Measurements from ENCODE around the gene GMDS.

GMDS gene

DNA sequence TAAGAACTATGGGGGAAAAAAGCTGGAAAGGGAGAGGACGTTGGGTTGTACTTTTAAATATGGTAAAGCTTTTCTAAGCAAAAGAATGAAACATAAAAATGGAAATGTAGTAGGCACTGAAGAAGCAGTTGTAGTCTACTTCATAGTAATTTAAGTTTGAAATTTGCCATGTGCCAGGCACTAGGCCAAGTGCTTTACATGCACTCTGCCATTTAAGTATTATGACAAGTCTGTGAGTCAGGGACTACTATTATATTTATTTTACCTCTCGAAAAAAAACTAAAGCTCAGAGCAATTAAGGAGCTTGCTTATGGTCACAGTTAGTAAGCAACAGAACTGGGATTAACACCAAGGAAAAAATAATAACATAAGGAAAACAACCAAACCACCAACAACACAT lies 257.8 kb downstream of the GMDS start:
- no peak for DNase-seq (ENCODE audit: low read depth in 2 of 2)

DNA sequence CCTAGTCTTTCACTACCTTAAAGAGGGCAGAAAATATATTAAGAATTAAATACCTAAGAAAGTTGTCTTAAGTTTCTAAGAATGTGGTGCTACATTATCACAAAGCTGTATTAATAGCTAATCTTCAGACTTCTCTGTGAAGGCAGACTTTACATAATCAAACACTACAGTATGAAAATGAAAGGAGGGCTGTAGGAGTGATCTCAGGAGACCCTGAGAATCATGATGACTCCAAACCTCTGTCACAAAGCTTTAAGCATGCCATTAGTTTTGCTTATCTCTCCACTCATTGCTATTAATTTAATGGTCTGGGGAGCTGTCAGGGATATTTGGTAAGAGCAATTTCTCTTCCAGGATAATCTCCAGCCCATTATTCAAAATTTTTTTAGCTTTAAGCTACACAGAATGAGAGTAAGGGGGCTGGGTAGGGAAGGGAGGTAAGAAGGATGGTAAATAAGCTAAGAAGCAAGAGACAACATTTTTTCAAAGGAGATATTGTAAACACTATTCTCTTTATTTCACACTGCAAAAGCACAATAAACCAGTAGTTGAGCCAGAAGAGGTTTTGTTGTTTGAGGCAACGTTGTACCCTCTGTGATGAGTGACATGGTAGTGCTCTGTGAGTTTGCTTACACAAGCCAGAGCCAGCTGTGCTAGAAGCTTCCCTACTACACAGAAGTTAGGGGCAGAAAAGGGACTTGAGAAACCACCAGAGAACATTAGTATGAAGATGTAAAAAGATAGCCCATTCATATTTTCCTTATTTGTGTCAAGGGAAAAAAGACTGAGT lies 258.8 kb downstream of the GMDS start:
- DNase-seq (ENCODE audit: low read depth in 2 of 2) = no peak

DNA sequence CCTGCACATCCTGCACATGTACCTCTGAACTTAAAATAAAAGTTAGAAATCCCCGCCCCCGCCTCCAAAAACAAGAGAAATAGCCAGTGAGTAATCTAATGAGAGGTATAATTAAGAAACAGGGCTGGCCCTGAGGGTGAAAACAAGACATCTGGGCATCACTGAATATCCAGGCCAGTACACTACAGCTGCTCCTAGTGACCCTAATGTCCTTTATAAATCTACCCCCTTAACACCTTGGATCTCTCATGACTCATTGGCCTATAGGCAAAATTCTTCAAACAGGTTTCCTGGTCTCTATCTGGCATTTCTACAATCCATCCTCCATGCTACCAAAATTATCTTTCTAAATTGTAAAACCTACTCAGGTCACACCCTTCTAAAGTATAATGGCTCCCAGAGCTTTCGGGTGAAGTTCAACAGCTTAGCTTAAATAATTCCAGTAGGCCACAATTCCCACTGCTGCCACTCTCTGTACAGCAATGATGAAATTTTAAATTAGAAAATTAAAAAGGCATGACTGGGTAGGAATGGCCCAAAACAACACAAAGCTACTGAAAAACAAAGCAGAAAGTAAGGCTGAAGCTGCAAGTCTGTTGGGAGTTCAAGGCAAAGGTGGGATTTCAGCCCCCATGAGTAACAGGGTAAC lies 260.9 kb downstream of the GMDS start:
- DNase-seq (ENCODE audit: low read depth in 2 of 2) = no peak

DNA sequence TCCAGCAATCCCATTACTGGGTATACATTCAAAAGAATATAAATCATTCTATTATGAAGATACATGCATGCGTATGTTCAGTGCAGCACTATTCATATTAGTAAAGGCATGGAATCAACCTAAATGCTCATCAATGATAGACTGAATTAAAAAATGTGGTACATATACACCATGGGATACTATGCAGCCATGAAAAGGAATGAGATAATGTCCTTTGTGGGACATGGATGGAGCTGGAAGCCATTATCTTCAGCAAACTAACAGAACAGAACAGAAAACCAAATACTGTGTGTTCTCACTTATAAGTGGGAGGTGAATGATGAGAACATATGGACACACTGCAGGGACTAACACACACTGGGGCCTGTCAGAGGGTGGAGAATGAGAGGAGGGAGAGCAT lies 261.6 kb downstream of the GMDS start:
- DNase-seq (ENCODE audit: low read depth in 2 of 2) = no peak

DNA sequence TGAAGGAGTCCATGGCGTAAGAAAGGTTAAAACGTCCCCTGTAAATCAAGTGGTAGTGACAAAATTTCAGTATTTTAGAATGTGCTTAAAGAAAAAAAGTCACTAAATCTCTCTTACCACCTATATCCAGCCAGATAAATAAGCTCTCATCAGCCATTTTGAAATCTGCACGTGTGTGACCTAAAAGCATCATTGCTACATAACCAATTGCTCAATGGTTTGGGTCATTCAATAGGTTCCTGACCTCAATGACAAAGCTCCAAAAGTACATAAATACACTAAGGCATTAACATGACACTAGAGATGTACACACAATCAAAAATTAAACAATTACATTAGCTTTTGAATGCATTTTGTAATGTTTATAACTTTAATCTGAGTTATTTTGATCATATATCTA lies 272.4 kb downstream of the GMDS start:
- DNase-seq (ENCODE audit: low read depth in 2 of 2) = no peak

DNA sequence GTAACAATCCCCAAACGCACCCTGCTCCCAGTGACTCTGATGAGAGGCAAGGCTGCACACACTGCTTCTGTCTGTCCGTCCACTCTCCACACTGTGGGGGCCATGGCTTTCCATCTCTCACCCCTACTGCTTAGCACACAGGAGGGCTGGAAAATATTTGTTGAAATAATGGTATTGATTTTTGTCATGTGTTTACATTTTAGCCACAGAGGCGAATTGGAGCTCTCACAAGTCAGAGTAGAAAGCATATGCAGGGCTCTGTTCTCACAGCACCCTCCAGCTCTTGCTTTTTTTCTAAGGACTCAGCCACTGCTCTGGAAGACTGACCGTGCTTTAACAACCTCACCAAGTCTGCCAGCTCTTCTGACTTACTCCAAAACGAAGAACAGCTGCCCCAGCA lies 273.8 kb downstream of the GMDS start:
- DNase-seq (ENCODE audit: low read depth in 2 of 2) = no peak

DNA sequence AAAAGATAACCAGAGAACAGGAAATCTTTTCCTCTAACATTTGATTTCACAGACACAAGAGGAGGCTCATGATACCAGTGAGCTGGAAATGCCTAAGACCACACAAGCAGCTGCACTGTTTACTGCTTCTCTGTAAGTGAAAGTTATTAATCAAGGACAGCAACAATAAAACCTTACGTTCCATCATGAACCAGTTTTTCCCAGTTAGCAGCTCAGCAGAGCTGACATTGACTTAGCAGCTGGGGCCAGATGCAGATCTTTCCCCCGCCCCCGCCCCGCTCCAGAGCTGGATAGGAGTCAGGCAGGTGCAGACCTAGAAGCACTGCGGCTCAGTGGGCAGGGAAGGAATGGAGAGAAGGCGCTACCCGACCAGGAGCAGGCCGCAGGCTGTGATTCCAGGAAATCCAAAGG lies 275.2 kb downstream of the GMDS start:
- DNase-seq (ENCODE audit: low read depth in 2 of 2) = no peak

DNA sequence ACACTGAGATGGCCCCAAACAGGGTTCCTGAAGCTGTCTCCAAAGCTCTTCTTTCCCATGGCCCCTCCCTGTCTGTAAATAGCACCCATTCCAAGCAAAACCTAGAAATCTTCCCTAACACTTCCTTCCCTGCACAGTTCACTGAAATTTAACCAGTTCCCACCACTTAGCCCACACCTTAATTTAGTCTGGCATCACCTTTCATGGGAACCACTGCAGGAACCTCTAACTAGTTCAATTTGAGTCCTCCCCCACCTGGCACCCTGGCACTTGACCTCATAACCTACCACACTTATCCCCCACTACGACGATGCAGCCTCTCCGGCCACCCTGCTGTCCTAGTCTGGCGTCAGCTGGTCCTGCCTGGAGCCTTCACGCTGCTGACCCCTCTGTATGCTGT lies 278.7 kb downstream of the GMDS start:
- DNase-seq (ENCODE audit: low read depth in 2 of 2) = no peak

DNA sequence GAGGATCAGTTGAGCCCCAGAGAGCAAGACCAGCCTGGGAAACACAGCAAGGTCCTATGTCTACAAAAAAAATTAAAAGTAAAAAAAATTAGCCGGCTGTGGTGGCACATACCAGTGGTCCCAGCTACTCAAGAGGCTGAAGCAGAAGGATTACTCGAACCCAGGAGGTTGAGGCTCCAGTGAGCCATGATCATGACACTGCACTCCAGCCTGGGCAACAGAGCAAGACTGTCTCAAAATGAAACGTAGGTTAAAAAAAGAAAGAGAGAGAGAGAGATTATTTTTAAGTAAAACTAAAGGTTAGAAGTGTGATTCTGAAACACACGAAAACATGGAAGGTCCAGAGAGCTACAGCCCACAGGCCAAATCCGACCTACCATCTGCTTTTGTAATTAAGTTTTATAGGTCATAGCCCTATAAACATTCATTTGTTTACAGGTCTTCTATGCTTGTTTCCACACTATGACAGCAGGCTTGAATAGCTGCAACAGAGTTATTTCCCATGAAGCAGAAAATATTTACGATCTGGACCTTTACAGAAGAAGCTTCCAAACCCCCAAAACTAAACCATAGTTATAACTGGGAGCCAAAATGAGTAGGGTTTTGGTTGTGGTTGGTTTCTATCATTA lies 279.7 kb downstream of the GMDS start:
- no peak for DNase-seq (ENCODE audit: low read depth in 2 of 2)

DNA sequence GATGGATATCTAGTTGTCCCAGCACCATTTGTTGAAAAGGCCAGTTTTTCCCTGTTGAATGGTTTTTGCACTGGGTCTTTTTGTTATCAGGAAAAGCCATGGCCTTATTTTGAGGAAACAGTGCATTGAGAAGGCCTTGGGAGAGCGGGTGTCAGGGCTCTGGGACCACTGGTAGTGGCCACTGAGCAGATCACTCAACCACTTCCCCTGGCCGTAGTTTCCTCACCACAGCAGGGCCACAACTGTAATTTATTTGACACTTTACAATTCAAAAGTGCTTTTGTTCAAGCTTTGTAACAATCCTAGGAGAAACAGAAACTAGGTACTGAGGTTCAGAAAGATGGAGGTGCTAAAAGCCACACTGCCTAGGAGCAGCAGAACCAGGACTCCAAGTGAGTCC lies 281.8 kb downstream of the GMDS start:
- no peak for DNase-seq (ENCODE audit: low read depth in 2 of 2)

DNA sequence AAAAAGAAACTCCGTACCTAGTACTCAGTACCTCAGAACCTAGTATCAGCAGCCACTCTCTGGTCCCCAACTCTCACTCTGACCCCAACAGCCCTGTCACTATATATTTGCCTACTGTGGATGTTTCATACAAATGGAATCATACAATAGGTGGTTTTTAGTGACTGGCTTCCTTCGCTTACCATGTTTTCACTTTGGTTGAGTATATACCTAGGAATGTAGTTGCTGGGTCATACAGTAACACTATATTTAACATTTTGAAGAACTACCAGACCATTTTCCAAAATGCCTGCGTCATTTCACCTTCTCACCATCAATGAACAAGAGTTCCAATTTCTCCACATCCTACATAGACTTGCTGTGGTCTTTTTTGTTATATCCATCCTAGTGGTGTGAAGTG lies 283.2 kb downstream of the GMDS start:
- no peak for DNase-seq (ENCODE audit: low read depth in 2 of 2)

DNA sequence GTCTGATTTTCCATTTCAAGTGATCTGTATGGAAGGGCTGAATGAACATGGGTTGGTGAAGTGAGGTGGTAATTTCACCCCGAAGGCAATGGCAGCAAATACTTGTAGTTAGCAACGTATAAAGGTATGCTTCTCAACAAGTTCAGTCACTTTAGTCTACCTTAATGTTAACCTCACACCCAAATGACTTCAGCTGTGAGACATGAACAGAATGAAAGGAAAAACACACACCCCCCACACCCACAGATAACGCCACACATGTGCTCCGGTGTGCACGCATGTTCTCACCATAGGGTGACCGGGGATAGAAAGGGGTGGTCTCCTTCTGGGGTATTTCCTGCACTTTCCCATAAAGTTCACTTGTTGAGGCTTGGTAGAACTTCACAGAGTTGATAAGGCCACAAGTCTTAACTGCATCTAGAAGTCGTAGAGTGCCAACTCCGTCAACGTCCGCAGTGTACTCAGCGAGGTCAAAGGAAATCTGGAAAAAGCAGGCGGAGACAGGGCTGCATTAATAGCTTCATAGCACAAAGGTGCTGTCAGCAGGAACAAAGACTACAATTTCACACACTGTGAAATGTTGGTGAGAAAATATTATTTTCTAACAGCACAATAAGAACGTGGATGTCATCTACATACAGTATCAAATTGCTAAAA lies 284.8 kb downstream of the GMDS start:
- no peak for DNase-seq (ENCODE audit: low read depth in 2 of 2)

DNA sequence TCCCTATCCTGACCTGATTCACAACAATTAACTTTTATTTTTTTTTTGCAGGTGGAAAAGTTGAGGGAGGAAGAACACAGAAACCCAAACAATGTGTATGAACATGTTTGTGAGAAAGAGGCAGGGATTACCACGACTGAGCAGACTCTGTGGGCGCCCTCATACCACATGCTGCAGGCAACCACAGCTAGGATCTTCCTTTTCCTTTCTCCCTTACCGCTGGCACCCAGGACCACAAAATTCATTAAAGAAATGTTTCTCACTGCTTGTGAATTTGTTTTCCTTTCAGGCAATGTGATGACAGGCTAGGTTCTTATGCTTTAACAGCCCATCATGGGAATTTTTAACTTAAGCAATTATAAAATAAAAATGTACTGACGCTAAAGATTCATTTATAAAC lies 287.1 kb downstream of the GMDS start:
- no peak for DNase-seq (ENCODE audit: low read depth in 2 of 2)

DNA sequence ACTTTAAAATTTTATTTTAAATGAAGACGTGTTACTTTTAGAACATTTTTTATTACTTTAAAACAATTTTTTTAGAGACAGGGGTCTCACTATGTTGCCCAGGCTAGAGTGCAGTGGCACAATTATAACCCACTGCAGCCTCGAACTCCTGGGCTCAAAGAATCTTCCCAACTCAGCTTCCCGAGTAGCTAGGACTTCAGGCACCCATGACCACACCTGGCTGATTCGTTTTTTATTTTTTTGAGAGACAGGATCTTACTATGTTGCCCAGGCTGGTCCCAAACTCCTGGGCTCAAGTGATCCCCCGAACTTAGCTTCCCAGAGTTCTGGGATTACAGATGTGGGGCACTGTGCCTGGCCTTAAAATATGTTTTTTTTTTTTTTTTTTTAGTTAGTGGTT lies 287.7 kb downstream of the GMDS start:
- no peak for DNase-seq (ENCODE audit: low read depth in 2 of 2)

DNA sequence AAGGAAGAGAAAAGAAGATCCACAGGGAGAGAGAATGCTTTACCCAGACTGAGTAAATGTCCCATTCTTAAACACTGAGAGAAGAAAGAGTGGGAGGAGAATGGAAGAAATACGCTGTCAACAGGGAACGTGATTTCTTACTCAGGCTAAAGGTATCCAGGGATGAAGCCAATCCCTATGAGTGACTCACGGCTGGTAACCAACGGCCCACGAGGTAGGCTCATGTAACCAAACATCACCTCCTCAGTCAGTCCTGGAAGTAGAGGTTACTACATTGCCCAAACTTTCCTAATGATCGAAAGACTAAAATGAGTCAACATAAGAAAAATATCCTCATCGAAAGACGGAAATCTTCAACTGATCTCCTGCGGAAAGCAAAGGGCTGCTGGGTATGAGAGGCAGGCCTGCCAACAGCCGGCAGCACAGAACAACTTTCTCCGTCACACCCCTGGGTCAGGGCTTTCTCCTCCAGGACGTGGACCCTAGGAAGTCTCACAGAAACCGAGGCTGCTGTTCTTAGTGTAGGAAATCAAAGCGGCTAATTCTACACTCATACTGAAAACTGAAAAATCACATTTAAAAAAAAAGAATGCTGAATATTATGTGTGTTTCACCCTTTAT lies 292.6 kb downstream of the GMDS start:
- no peak for DNase-seq (ENCODE audit: low read depth in 2 of 2)

DNA sequence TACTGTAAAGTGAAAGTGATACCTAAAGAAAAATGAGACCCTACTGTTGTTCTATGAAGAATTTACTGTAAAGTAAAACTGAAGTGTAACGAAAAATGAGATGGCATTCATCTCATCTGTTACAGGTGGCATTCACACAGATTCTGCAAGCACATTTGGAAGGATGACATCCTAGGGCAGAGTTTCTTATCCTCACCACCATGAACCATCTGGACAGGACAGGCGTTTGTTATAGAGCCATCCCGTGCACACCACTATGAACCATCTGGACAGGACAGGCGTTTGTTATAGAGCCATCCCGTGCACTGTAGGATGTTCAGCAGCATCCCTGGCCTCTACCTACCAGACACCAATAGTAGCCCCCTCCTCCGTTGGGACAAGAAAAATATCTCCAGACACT lies 294.8 kb downstream of the GMDS start:
- no peak for DNase-seq (ENCODE audit: low read depth in 2 of 2)

DNA sequence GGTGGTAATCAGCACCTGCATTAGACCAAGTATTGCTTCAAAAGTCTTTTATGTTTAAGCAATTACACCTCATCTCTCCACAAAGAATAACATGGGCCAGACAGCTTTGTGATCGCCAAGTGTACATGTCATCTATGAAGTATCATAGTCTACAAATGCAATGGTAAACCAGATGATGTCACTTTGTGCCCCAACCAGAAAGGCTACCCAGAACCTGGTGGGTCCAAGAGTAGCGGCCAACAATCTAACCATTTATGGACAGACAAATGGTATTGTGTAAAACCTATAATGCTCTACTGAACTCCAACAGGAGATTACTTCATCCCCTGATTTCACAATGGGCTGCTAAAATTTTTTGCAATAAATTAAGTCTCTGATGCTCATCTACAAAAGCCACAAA lies 295.9 kb downstream of the GMDS start:
- DNase-seq (ENCODE audit: low read depth in 2 of 2) = no peak

DNA sequence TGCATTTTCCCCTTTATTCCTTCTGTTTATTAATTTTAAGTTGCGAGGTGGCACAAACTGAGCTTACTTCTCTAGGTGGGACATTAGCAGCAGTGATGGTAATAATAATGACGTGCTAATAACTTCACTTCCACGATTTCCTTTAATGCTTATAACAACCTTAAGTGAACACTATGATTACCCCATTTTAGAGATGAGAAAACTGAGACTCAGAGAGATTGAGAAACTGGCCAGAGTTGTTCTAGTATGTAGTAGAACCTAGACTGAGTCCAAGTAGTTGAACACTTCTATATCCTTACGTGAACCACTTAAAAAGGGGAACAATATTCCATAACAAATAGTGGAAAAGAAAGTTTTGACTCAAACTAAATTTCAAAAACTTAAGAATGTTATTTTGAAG lies 297.5 kb downstream of the GMDS start:
- no peak for DNase-seq (ENCODE audit: low read depth in 2 of 2)

DNA sequence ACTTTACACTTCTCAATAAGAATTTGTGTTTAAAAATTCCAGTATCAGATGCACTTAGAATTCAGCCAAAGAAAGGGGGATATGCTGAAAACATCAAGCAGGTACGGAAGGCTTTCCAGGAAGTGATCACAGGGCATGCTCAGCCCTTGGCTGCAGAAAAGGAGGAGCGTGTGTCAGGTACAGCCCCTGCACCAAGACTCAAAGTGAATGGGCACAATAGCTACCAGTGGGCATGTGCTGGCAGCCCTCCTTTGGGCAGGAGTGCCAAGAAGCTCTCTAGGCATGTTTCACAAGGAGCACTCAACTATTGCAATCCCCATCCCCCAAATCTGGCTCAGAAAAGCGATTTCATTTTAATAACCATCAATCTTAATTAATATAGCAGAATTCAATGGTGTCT lies 298.8 kb downstream of the GMDS start:
- DNase-seq (ENCODE audit: low read depth in 2 of 2) = no peak

DNA sequence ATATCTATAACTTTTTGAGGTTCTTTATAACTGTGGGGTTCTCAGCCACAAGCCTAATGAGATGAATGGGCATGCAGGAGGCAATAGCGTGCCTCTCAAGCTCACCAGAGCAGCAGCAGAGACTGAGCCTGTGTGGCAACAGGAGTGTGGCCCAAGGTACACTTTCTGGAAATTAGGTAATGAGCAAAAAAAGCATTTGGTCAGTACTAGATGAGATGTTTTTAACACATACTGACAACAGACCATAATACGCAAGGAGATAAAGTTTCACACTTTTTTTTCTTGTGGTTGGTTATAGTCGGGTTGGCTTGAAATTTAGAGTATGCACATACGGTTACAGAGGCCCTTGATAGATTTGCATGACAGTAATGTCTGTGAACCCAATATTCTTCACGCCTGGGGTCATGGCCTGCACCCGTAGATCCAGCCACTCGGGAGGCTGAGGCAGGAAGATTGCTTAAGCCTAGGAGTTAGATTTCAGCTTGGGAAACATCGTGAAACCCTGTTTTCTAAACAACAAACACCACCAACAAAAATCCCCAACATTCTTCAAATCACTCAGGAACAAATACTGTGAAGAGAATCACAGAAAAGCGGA lies 300.1 kb downstream of the GMDS start:
- no peak for DNase-seq (ENCODE audit: low read depth in 2 of 2)

DNA sequence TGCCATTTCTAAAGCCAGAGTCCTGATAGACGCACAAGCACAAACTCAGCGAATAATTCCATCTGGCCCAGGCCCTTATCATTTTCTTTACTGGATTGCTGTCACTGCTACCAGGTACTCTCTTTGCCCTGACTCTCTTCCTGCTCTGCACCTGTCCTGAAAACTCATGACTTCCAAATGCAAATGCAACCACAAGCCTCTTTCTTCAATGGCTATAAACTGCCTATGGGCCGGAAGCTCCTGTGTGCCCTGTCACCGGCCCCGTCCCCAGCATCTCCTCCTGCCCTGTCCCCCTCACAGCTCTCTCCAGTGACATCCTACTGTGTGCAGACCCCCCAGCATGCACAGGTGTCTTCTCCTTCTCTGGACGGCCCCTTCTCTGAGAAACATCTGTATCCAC lies 302.6 kb downstream of the GMDS start:
- no peak for DNase-seq (ENCODE audit: low read depth in 2 of 2)

DNA sequence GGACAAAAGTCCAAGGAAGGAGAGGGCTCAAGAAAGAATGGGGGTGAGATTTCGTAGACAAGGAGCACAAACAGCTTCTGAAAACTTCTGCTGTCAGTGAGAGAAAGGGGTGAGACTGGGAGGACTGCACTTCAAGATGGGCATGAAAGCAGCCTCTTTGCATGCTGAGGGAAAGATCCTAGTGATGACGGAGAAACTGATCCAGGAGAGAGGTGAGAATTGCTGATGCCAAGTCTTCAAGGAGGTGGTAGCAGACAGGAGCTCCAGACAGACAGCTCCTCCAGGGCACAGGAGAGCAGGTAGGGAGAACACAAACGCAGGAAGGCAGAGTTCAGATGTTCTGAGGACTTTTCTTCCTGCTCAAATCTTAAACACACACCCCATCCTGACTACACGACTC lies 303.9 kb downstream of the GMDS start:
- DNase-seq (ENCODE audit: low read depth in 2 of 2) = no peak
